Measurements from ENCODE around the gene IL21. TPM values are rescaled to one million over a fixed set of nuclear protein-coding genes. Genes with fewer than 3 reads are reported as not detected.

IL21 gene
- total RNA-seq, 2 experiments from 2014 or later: 0.08 to 0.14 TPM

DNA sequence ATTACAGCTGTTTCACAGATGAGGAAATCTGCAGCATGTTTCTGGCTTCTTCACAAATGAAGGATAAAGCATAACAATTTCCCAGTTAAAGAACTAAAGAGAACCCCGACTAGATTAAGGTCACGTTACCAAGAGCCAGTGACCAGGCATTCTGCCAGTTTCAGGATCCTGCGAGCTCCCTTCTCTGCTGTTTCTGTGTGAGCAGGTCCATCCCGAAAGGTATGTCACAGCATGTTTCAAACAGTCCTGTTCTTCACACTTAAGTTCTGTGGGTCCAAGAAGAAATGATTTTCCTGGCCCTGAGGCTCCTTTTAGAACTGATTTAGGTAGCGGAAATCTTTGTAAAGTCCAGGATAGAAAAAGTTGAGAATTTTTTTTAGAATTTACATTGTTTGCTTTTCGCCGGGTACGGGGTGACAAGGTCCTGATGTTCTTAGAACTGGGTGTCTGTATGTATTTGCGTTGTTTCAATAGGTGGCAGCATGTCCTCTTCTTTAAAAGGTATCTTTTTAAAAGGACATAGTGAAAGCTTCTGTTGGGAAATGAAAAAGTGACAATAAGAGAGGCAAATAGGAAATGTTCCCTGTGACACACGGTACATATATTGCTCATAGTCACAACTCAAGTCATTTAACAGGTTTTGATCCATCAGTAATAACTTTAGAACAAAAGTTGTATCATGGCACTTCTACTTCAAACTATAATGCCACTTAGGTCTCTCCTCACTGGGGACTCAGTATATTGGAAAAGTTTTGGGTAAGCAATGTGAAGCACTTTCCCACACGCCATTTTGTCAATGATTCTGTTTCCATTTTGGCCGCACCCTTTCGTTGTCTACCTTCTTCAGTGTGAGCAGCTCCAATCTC lies 18.4 kb downstream of the IL21 start:
- Mint-ChIP-seq H3K27me3 (peaks cover 17% of the 10 kb centered on the region), H3K9me3 (no peaks in the 10 kb centered on the region), H3K36me3 (ENCODE audit: low read depth) (no peaks in the 10 kb centered on the region), H3K27ac (no peak overlapping the region), H3K4me3 (no peak overlapping the region), H3K4me1 (ENCODE audit: low read depth) (peaks cover 8% of the 10 kb centered on the region)
- peak; percentile 78 for ATAC-seq (ENCODE audit: poor library complexity)
- Histone ChIP-seq H3K36me3 (ENCODE audit: insufficient read depth, low read length) (no peaks in the 10 kb centered on the region), H3K4me1 (ENCODE audit: insufficient read depth, low read length) (no peaks in the 10 kb centered on the region), H3K4me3 (ENCODE audit: low read length) (no peak overlapping the region), H3K27me3 (ENCODE audit: control insufficient read depth in 1 of 2, insufficient read depth in 2 of 2, low read length in 2 of 2) (no peaks in the 10 kb centered on the region), H3K27ac (ENCODE audit: low read depth in 1 of 2, low read length in 2 of 2) (no peak overlapping the region), H3K9me3 (ENCODE audit: control insufficient read depth in 1 of 2, insufficient read depth in 1 of 2, low read length in 2 of 2) (no peaks in the 10 kb centered on the region)
- TF ChIP-seq, protein P1, sequence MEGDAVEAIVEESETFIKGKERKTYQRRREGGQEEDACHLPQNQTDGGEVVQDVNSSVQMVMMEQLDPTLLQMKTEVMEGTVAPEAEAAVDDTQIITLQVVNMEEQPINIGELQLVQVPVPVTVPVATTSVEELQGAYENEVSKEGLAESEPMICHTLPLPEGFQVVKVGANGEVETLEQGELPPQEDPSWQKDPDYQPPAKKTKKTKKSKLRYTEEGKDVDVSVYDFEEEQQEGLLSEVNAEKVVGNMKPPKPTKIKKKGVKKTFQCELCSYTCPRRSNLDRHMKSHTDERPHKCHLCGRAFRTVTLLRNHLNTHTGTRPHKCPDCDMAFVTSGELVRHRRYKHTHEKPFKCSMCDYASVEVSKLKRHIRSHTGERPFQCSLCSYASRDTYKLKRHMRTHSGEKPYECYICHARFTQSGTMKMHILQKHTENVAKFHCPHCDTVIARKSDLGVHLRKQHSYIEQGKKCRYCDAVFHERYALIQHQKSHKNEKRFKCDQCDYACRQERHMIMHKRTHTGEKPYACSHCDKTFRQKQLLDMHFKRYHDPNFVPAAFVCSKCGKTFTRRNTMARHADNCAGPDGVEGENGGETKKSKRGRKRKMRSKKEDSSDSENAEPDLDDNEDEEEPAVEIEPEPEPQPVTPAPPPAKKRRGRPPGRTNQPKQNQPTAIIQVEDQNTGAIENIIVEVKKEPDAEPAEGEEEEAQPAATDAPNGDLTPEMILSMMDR (IDR thresholded peaks at IDR 0.05): peak; percentile 41
- ChIA-PET POLR2A (no interaction called here), CTCF (interaction anchor here (0.6 to 2.2 kb wide), 6 partner anchors 8 to 131 kb away, joined by 3 to 6 read pairs (median 4); no protein-coding TSS in a partner anchor)
- intact Hi-C loops (cut with DNase I, micrococcal nuclease): loop anchor here (1.0 to 5.0 kb wide), 4 partner anchors 112 to 312 kb away; no protein-coding TSS in a partner anchor
- peak in 3 of 14 experiments; percentile 41 to 61 (median 53) for DNase-seq

DNA sequence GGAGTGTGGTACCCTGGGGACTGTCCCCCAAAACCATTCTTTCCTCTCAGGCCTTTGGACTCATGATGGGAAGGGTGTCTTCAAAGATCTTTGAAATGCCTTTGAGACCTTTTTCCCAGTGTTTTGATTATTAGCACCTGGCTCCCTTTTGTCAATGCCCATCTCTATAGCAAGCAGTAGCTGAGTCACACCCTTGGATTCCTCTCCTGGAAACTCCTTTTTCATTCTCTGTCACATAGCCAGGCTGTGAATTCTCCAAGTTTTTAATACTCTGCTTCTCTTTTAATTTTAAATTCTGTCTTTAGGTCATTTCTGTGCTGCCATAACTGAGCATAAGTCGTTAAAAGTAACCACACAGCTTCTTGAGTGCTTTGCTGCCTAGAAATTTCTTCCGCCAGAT lies 29.7 kb downstream of the IL21 start:
- Mint-ChIP-seq H3K36me3 (ENCODE audit: low read depth) (no peaks in the 10 kb centered on the region), H3K27me3 (no peaks in the 10 kb centered on the region), H3K4me3 (no peak overlapping the region), H3K27ac (no peak overlapping the region), H3K4me1 (ENCODE audit: low read depth) (no peaks in the 10 kb centered on the region), H3K9me3 (no peaks in the 10 kb centered on the region)
- POLR2A ChIA-PET: interaction anchor here (1.5 kb wide), 1 partner anchor 12 kb away, joined by 5 read pairs; no protein-coding TSS in a partner anchor
- no peak for ATAC-seq (ENCODE audit: poor library complexity)
- Histone ChIP-seq H3K4me3 (ENCODE audit: low read length) (no peak overlapping the region), H3K27ac (ENCODE audit: low read depth in 1 of 2, low read length in 2 of 2) (no peak overlapping the region), H3K27me3 (ENCODE audit: control insufficient read depth in 1 of 2, insufficient read depth in 2 of 2, low read length in 2 of 2) (no peaks in the 10 kb centered on the region), H3K4me1 (ENCODE audit: insufficient read depth, low read length) (no peaks in the 10 kb centered on the region), H3K36me3 (ENCODE audit: insufficient read depth, low read length) (no peaks in the 10 kb centered on the region), H3K9me3 (ENCODE audit: control insufficient read depth in 1 of 2, insufficient read depth in 1 of 2, low read length in 2 of 2) (no peaks in the 10 kb centered on the region)
- intact Hi-C loops (cut with DNase I, micrococcal nuclease): no loop called here
- no peak for DNase-seq
- CTCF ChIA-PET: no interaction called here
- TF ChIP-seq, protein P1 (IDR thresholded peaks at IDR 0.05): no peak

DNA sequence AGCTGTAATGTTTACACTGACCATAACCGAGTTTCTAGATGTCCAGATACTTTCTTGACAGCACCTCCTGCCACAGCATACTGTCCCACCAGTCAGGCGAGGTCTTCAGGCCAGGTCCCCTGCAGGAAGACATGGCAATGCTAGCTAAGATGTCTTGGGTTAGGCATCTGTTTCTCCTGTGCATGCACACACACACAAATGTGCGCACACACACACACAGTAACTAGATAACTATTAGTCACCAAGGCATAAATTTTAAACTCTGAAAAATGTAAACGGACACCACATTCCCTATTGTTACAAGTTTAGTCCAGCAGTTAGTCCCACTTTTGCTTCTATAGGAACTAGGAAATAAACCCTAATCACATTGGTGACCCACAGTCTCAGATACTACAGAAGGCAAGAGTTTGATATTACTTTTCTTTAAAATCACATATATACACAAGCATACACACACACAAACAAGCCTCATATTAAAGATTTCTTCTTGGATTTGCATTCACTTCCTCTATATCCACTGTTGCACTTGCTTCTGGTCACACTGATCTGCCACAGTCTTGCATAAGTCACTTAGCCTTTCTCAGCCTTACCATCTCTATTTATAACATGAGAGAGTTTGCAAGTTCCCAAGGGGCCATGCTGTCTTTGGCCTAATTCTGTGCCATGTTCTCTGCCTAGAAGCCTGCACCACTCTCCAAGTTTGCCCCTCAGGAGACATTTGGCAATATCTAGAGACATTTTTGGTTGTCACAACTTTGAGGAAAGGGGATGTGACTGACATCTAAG lies 32.2 kb downstream of the IL21 start:
- Mint-ChIP-seq H3K4me1 (ENCODE audit: low read depth) (peaks cover 22% of the 10 kb centered on the region), H3K36me3 (ENCODE audit: low read depth) (no peaks in the 10 kb centered on the region), H3K27me3 (no peaks in the 10 kb centered on the region), H3K9me3 (no peaks in the 10 kb centered on the region), H3K27ac (no peak overlapping the region), H3K4me3 (no peak overlapping the region)
- no peak overlapping the region for H3K27ac ChIP-seq (ENCODE audit: low read depth in 1 of 2, low read length in 2 of 2)
- H3K4me1 ChIP-seq (ENCODE audit: insufficient read depth, low read length): peaks cover 9% of the 10 kb centered on the region
- ATAC-seq (ENCODE audit: poor library complexity) (no peak), DNase-seq (no peak)
- TF ChIP-seq, protein P1 (IDR thresholded peaks at IDR 0.05): no peak
- no peaks in the 10 kb centered on the region for H3K27me3 ChIP-seq (ENCODE audit: control insufficient read depth in 1 of 2, insufficient read depth in 2 of 2, low read length in 2 of 2)
- no peak overlapping the region for H3K4me3 ChIP-seq (ENCODE audit: low read length)
- no peaks in the 10 kb centered on the region for H3K9me3 ChIP-seq (ENCODE audit: control insufficient read depth in 1 of 2, insufficient read depth in 1 of 2, low read length in 2 of 2)
- ChIA-PET POLR2A (interaction anchor here (0.7 kb wide), 1 partner anchor 79 kb away, joined by 3 read pairs; no protein-coding TSS in a partner anchor), CTCF (interaction anchor here (1.7 kb wide), 1 partner anchor 11 kb away, joined by 3 read pairs; no protein-coding TSS in a partner anchor)
- intact Hi-C loops (cut with DNase I, micrococcal nuclease): no loop called here
- no peaks in the 10 kb centered on the region for H3K36me3 ChIP-seq (ENCODE audit: insufficient read depth, low read length)
